Skeletal muscle tissue (tissue), 4 donors: ENCODE data around the gene TXNL4A. TPM values are rescaled to one million over a fixed set of nuclear protein-coding genes. Genes with fewer than 3 reads are reported as not detected.
"Not testable (repeated sequence)": the region's sequence is repeated elsewhere in the genome, so short reads cannot be mapped to it uniquely, and the experiment has no call there.

Experiments
- H3K27ac ChIP-seq: one replicate; pipeline ENCODE4 v1.7.0; 2013; ENCODE audit warnings: mild to moderate bottlenecking, low read depth, low read length, inconsistent platforms
- H3K27me3 ChIP-seq, 3 donors: one replicate each; pipeline ENCODE4 v1.7.0; 2013; ENCODE audit warnings: low read length in 3 of 3; ENCODE audit not compliant: control insufficient read depth in 3 of 3, insufficient read depth in 3 of 3
- H3K36me3 ChIP-seq, 3 donors: one replicate each; pipeline ENCODE4 v1.7.0; 2013; ENCODE audit warnings: low read length in 3 of 3; ENCODE audit not compliant: control insufficient read depth in 3 of 3, insufficient read depth in 3 of 3
- H3K4me1 ChIP-seq, 3 donors: one replicate each; pipeline ENCODE4 v1.7.0; 2013; ENCODE audit warnings: low read length in 3 of 3, mild to moderate bottlenecking in 3 of 3; ENCODE audit not compliant: control insufficient read depth in 3 of 3, insufficient read depth in 3 of 3
- H3K4me3 ChIP-seq, 3 donors: one replicate each; pipeline ENCODE4 v1.7.0; 2013; ENCODE audit warnings: low read length in 3 of 3
- H3K9ac ChIP-seq, 3 donors: one replicate each; pipeline ENCODE4 v1.7.0; 2013; ENCODE audit warnings: low read length in 3 of 3, mild to moderate bottlenecking in 3 of 3, moderate library complexity in 2 of 3, low read depth in 1 of 3
- H3K9me3 ChIP-seq, 3 donors: one replicate each; pipeline ENCODE4 v1.7.0; 2013; ENCODE audit warnings: low read length in 3 of 3; ENCODE audit not compliant: control insufficient read depth in 3 of 3
- total RNA-seq: library from RNA; depleted of rRNA; stranded (reverse); fragments of >200 nt; gene quantifications from one replicate; pipeline ENCODE4 v1.2.3, GENCODE V29; 2014
- donor health status: Osteomylitis.

Gene TXNL4A
- total RNA-seq, 1 donor from 2014 or later, result 30.8 TPM

DNA sequence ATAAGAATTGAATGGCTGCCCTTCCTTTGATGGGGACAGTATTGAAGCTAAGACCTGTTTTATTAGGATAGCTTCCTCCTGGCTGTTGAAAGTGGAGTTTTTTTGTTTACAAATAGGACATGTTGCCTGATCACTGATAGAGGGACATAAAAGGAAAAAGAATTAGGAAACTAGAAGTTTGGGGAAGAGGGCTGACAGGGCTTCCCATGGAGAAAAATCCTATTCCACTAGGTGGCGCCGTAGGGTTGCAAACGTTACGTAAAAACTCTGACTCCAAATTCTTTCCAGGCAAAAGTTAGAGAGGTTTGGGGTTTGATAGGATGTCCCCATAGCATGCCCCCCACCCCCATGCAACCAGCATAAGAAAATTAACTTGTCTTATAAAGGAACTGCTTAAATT lies 34.8 kb upstream of the TXNL4A start:
- no peaks in the 10 kb centered on the region for H3K27me3 ChIP-seq
- peaks cover 37 to 62% (median 37%) of the 10 kb centered on the region in 3 donors for H3K9me3 ChIP-seq
- no peak overlapping the region for H3K4me3 ChIP-seq
- no peak overlapping the region for H3K27ac ChIP-seq
- H3K36me3 ChIP-seq, result no peaks in the 10 kb centered on the region
- H3K4me1 ChIP-seq, result no peaks in the 10 kb centered on the region
- H3K9ac ChIP-seq, result no peak overlapping the region

DNA sequence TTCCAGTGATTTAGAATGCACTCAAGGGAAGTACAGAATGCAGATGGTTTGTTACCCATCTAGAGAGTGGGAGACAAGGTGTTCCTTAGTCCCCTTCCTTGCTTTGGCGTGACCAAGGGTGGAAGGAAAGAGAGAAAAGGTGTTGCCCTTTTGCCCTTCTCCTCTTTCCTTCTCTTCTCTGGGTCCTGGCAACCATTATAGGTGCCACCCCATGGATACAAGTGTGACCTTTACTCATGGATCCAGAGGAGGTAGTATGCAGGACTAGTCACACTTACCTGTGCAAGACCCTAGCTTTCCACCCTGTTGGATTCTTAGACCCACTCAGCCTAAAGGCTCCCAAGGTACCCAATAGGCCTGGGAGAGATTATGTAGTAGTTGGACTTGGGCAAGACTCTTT lies 34.2 kb upstream of the TXNL4A start:
- peak overlapping the region in 2 of 3 donors; percentile 2 to 25 for H3K4me3 ChIP-seq
- H3K27ac ChIP-seq, result no peak overlapping the region
- H3K36me3 ChIP-seq, result no peaks in the 10 kb centered on the region
- H3K27me3 ChIP-seq, result no peaks in the 10 kb centered on the region
- no peaks in the 10 kb centered on the region for H3K4me1 ChIP-seq
- H3K9ac ChIP-seq, result no peak overlapping the region
- peaks cover 37 to 62% (median 37%) of the 10 kb centered on the region in 3 donors for H3K9me3 ChIP-seq

DNA sequence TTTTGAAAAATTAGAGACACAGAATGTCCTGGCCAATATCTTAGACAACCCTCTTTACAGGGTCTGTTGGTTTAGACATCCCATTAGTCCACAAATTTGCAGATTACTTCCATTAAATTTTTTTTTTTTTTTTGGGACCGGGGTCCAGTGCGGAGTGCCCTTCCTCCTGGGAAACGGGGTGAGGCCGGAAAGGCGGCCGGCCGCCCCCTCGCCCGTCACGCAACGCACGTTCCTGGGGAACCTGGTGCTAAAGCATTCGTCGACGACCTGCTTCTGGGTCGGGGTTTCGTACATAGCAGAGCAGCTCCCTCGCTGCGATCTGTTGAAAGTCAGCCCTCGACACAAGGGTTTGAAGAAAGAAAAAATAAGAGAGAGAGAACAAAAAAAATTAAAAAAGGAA lies 24.4 kb upstream of the TXNL4A start:
- no peaks in the 10 kb centered on the region for H3K27me3 ChIP-seq
- H3K9me3 ChIP-seq, result peaks cover 0 to 2% (median 0%) of the 10 kb centered on the region in 3 donors
- no peak overlapping the region for H3K27ac ChIP-seq
- no peak overlapping the region for H3K4me3 ChIP-seq
- no peaks in the 10 kb centered on the region for H3K36me3 ChIP-seq
- H3K9ac ChIP-seq, result no peak overlapping the region
- peaks cover 0 to 8% (median 5%) of the 10 kb centered on the region in 3 donors for H3K4me1 ChIP-seq

DNA sequence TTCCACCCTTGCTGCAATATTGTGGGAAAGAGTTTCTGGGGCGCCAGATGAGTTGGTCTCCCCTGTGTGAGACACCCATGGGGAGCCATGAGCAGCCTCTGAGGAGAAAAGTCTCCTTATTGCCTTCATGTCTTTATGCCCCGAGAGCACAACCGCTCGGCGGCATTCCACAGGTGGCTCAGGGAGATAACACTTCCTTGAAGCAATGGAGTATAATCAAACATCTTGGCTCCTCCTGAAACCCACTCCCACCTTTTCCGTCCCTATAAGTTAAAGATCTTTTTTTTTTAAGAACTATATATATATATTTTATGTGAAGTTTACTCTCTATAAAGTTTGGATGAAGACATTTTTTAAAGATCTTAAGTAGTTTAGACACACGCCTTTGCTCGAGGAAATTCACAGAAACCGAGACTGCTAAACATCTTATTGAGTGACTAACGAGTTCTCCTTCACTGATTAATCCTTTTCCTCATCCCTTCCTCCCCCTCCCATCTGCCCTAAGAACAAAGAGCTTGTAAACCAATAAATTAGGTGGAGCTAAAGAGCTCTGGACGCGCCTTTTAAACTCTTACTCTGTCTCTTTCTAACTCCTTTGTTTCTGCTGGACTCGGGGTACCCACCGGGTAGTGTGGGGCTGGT lies 23.3 kb upstream of the TXNL4A start:
- H3K36me3 ChIP-seq, H3K27ac ChIP-seq, H3K9me3 ChIP-seq, H3K4me3 ChIP-seq, H3K4me1 ChIP-seq, H3K9ac ChIP-seq, H3K27me3 ChIP-seq: not testable (repeated sequence)

DNA sequence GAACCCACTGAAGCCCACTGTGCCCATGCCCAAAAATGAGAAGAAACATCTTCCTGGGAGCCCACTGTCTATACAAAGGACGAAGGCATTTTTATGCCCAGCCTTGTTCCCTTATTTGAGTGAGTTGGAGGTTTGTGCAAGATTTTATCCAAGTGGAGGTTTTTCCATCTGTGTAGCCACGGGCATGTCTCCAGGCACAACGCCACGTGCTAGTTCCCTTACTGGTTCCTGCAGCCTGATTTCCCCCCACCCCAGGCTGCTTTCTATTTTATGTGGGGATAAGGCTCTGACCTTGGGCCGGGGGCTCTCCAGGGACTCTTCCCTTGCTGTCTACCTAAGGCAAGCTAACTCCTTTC lies 22.2 kb upstream of the TXNL4A start:
- peaks cover 0 to 8% (median 5%) of the 10 kb centered on the region in 3 donors for H3K4me1 ChIP-seq
- peak overlapping the region; percentile 49 for H3K27ac ChIP-seq
- peak overlapping the region in 2 of 3 donors; percentile 35 to 36 for H3K4me3 ChIP-seq
- no peaks in the 10 kb centered on the region for H3K27me3 ChIP-seq
- H3K9me3 ChIP-seq, result peaks cover 0 to 2% (median 0%) of the 10 kb centered on the region in 3 donors
- H3K9ac ChIP-seq, result peak overlapping the region in 1 of 3 donors; percentile 11
- H3K36me3 ChIP-seq, result no peaks in the 10 kb centered on the region

DNA sequence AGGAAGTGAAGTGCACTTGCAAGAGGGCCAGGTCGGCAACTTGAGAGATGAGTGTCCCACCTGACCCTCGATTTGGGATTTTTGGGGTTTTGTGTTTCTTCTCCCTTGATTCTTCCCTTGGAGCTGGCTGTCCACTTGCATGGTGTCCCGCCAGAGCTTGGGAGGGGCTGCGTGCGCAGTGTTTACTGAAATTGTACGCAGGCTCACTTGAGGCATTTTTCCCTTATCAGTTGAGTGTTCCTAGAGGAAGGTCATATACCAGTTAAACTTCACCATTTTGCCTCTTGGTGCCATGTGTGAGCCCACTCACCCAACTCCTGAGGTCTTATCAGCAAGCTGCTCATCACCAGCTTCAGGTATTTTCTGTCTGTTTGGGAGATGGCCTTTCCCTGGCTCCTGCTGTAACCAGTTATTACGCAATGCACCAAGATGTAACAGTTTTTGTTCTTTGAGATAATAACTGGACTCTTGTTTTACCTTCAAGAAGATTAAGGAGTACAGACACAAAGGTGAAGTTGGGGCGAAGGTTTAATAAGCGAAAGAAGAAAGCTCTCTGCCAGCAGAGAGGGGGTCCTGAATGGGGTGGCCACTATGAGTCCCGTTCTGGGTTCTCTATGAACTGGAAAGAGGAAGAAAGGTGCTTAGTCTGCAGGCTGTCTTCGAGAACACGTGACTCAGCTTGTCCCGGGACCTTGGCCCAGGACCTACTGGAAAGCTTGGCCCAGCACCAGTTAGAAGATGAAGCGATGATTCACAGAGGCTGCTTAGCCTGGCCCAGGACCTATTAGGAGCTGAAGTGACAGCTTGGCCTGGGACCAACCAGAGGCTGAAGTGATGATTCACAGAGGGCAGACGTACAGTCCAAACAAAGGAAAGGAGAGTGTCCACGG lies 21.5 kb upstream of the TXNL4A start:
- peak overlapping the region in 2 of 3 donors; percentile 35 to 36 for H3K4me3 ChIP-seq
- H3K4me1 ChIP-seq, result peaks cover 0 to 8% (median 5%) of the 10 kb centered on the region in 3 donors
- peak overlapping the region in 1 of 3 donors; percentile 11 for H3K9ac ChIP-seq
- H3K36me3 ChIP-seq, result no peaks in the 10 kb centered on the region
- H3K9me3 ChIP-seq, result peaks cover 0 to 2% (median 0%) of the 10 kb centered on the region in 3 donors
- no peaks in the 10 kb centered on the region for H3K27me3 ChIP-seq
- peak overlapping the region; percentile 49 for H3K27ac ChIP-seq

DNA sequence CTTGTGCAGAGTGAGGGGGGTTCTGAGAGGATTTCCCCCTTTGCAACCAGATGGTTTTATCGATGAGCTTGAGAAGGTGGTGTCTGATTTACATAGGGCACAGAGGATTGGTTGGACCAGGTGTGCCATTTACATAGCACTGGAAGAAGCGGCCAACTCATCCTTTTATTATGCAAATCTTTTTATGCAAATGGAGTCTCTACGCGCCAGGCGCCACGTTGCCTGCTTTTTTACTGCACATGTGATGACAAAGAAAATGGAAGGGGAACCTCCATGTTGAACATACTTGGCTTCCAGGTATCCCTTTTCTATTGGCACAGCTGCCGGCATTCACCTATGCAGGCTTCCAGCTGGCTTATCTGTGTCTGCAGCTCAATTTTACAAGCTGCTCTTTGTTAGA lies 18.4 kb upstream of the TXNL4A start:
- H3K9me3 ChIP-seq, result peaks cover 0 to 2% (median 0%) of the 10 kb centered on the region in 3 donors
- H3K4me1 ChIP-seq, result peaks cover 0 to 8% (median 5%) of the 10 kb centered on the region in 3 donors
- H3K4me3 ChIP-seq, result no peak overlapping the region
- H3K36me3 ChIP-seq, result no peaks in the 10 kb centered on the region
- no peak overlapping the region for H3K9ac ChIP-seq
- no peaks in the 10 kb centered on the region for H3K27me3 ChIP-seq
- H3K27ac ChIP-seq, result no peak overlapping the region

DNA sequence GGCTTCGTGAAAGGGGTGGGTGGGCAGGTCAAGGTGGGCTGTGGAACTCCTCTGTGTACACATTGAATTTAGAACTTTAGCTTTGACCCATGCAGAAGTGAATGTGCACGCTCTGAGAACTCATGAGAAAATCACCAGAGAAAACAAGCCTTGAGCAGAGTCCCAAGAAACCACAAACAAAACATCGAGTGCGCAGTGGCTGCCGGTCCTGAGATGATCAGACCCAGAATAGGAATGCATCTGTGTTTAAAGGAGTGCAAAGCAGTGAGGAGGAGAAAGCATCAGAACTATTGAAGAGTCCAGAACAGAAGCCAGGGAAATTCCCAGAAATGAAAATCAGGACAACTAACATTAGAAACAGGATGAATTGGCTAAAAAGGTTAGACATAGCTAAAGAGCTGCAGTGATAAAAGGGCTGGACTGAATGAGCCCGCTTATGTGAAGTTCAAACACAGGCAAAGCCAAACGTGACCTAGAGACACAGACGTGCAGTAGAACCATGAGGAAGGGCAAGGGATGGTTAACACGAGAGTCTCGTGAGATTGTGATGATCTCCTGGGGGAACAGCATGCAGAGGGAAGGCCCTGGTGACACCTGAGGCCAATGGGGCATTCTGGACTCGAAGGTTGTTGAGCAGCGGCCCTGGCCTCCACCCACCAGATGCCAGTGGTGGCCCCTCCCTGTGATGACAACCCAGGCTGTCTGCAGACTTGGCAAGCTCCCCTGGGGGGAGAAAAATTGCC lies 16.4 kb upstream of the TXNL4A start:
- no peak overlapping the region for H3K9ac ChIP-seq
- H3K36me3 ChIP-seq, result no peaks in the 10 kb centered on the region
- peaks cover 0 to 2% (median 0%) of the 10 kb centered on the region in 3 donors for H3K9me3 ChIP-seq
- H3K27ac ChIP-seq, result no peak overlapping the region
- H3K27me3 ChIP-seq, result no peaks in the 10 kb centered on the region
- no peaks in the 10 kb centered on the region for H3K4me1 ChIP-seq
- H3K4me3 ChIP-seq, result no peak overlapping the region

DNA sequence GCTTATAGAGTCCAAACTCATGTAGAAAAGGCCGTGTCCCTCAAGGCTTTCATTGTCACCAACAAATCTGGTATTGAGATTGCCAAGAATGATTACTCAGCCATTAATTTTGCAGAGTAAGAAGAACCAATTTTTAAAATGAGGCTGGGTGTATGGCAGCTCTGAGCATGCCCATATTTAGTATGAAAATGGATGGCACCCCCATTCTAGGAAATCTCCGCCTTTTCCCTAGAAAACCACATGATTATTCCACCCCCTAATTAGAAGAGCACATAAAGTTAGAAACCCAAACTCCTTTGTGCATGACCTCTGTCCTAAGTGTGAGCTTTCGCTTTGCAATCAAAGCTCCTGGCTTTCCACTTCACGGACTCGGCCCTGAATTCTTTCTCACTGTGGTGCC lies 14.1 kb upstream of the TXNL4A start:
- Histone ChIP-seq H3K27ac (no peak overlapping the region), H3K4me3 (no peak overlapping the region), H3K27me3 (no peaks in the 10 kb centered on the region), H3K4me1 (no peaks in the 10 kb centered on the region), H3K9me3 (peaks cover 0 to 2% (median 0%) of the 10 kb centered on the region in 3 donors), H3K9ac (no peak overlapping the region), H3K36me3 (no peaks in the 10 kb centered on the region)
